Right lobe of liver (tissue), 6 donors: ENCODE results near the gene BTAF1. TPM values are rescaled to one million over a fixed set of nuclear protein-coding genes. Genes with fewer than 3 reads are reported as not detected.

Experiments
- ATAC-seq, 4 donors: fragments of 200-7000 bp; cut with Tn5 transposase; one replicate each; pipeline ENCODE4 v1.9.1; 2020; ENCODE audit warnings: mild to moderate bottlenecking in 4 of 4, moderate library complexity in 4 of 4
- DNase-seq, 3 donors: peaks; one replicate each; pipeline ENCODE4 v3.0.0-alpha.2; 2020
- H3K27ac ChIP-seq, 3 donors: fragments of 200-600 bp; one replicate each; pipeline ENCODE4 v1.8.0; 2022
- H3K27me3 ChIP-seq, 2 donors: fragments of 200-600 bp; one replicate each; pipeline ENCODE4 v1.8.0; 2022
- H3K36me3 ChIP-seq, 4 donors: fragments of 200-600 bp; sonication (generic) in 1 of 4; one replicate each; pipeline versions ENCODE4 v1.5.1 to v1.8.0; 2017 to 2022; ENCODE audit warnings: control low read depth in 1 of 4
- H3K4me1 ChIP-seq, 4 donors: fragments of 200-600 bp; sonication (generic) in 1 of 4; one replicate each; pipeline versions ENCODE4 v1.5.1 to v1.8.0; 2017 to 2022; ENCODE audit warnings: control low read depth in 1 of 4
- H3K4me3 ChIP-seq, 3 donors: fragments of 200-600 bp; one replicate each; pipeline ENCODE4 v1.8.0; 2022
- H3K9me3 ChIP-seq, 4 donors: fragments of 200-600 bp; sonication (generic) in 1 of 4; one replicate each; pipeline versions ENCODE4 v1.5.1 to v1.8.0; 2017 to 2022; ENCODE audit warnings: control low read depth in 1 of 4
- CTCF ChIP-seq, 4 donors: fragments of 200-600 bp in 3 of 4; fragments of 450-650 bp in 1 of 4; IDR thresholded peaks; one replicate each; pipeline versions ENCODE4 v1.5.1 to v1.8.0; 2016 to 2022; ENCODE audit warnings: antibody characterized with exemption in 4 of 4, mild to moderate bottlenecking in 2 of 4
- POLR2A ChIP-seq: fragments of 450-650 bp; IDR thresholded peaks from one replicate; pipeline ENCODE4 v1.6.1; 2017; ENCODE audit warnings: antibody characterized with exemption, mild to moderate bottlenecking
- WGBS: methylation state at CpG from one replicate; pipeline ENCODE4 v1.1.6; 2018; ENCODE audit warnings: low coverage, low lambda C conversion rate; ENCODE audit not compliant: insufficient coverage; ENCODE audit errors: missing lambda C conversion rate; 5-methylcytosine and 5-hydroxymethylcytosine counted together
- intact Hi-C, 2 donors: fragments of 100-400 bp; cut with DNase I; formaldehyde crosslinking; loops; one replicate each; pipeline versions ENCODE4 v1.11.2 to v1.14.1; 2022
- total RNA-seq, 6 experiments: library from RNA; depleted of rRNA in 2 of 6; stranded (reverse); fragments of >200 nt in 2 of 6; fragmentation: NEBNext Ultra II Directional in 3 of 6; extraction: Animal tissue kit (Norgen Biotek cat#: 25700) in 3 of 6; gene quantifications; one replicate each; pipeline versions ENCODE4 v1.1.0 to v1.2.4, GENCODE V29; 2016 to 2023
- donor health status: DM: no; HTN: yes; CAD: no.
- donor health status: DM: no; HTN: no; CAD: no.
- donor health status: DM: no; HTN: no; CAD: no.
- donor health status: DM: no; HTN: yes; CAD: no.
- donor health status: DM: no; HTN: yes; CAD: no.

The BTAF1 gene
- total RNA-seq, 6 experiments from 2014 or later, result 13.4 to 20.3 (median 17.4) TPM

GRCh38 chr10:92054807-92055206 is 131.2 kb downstream of the BTAF1 start:
- Histone ChIP-seq H3K36me3 (peaks cover 0 to 75% (median 11%) of the 10 kb centered on the region in 4 donors), H3K9me3 (no peaks in the 10 kb centered on the region), H3K27ac (no peak overlapping the region), H3K4me3 (no peak overlapping the region), H3K27me3 (no peaks in the 10 kb centered on the region), H3K4me1 (peaks cover 0 to 13% (median 0%) of the 10 kb centered on the region in 4 donors)
- TF ChIP-seq POLR2A, result no peak
- no peak for TF ChIP-seq CTCF (IDR thresholded peaks at IDR 0.05)
- ATAC-seq, result no peak
- intact Hi-C loops, result no loop called here
- no peak for DNase-seq

DNA sequence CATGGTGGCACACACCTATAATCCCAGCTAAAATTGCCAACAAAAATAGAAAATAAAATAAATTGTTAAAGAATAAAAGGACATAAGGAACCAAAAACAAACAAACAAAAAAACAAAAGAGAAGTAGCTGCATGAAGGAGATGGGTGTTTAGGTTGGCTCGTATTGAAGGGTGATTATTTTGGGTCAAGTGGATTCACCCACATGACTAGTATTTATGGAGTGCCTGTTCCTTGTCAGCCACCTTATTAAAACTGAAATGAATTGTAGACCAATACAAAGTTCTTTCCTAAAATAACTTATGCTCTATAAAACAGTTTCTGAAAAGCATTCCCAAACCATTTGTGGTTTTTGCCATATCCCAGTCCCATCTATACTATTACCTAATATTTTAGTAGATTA is 138.7 kb downstream of the BTAF1 start:
- Histone ChIP-seq H3K9me3 (no peaks in the 10 kb centered on the region), H3K27ac (no peak overlapping the region), H3K4me3 (no peak overlapping the region), H3K4me1 (peaks cover 0 to 13% (median 0%) of the 10 kb centered on the region in 4 donors), H3K36me3 (peaks cover 0 to 50% (median 2%) of the 10 kb centered on the region in 4 donors), H3K27me3 (no peaks in the 10 kb centered on the region)
- intact Hi-C loops, result no loop called here
- ATAC-seq (no peak), DNase-seq (no peak)
- 100% methylated on average over 1 of the region's 1 CpG for WGBS
- TF ChIP-seq CTCF (IDR thresholded peaks at IDR 0.05), result no peak
- no peak for TF ChIP-seq POLR2A

- no peak for DNase-seq
- intact Hi-C loops, result no loop called here
- 100% methylated on average over 2 of the region's 2 CpGs for WGBS
- no peak for ATAC-seq
- H3K27ac ChIP-seq, result no peak overlapping the region
- H3K36me3 ChIP-seq, result peaks cover 0 to 55% (median 2%) of the 10 kb centered on the region in 4 donors
- TF ChIP-seq CTCF (IDR thresholded peaks at IDR 0.05), result no peak
- no peak for TF ChIP-seq POLR2A
- peaks cover 0 to 2% (median 0%) of the 10 kb centered on the region in 4 donors for H3K4me1 ChIP-seq
- H3K9me3 ChIP-seq, result no peaks in the 10 kb centered on the region
- no peak overlapping the region for H3K4me3 ChIP-seq
- H3K27me3 ChIP-seq, result no peaks in the 10 kb centered on the region
Observed at GRCh38 chr10:92064506-92064905, 140.9 kb downstream of the BTAF1 start.

DNA sequence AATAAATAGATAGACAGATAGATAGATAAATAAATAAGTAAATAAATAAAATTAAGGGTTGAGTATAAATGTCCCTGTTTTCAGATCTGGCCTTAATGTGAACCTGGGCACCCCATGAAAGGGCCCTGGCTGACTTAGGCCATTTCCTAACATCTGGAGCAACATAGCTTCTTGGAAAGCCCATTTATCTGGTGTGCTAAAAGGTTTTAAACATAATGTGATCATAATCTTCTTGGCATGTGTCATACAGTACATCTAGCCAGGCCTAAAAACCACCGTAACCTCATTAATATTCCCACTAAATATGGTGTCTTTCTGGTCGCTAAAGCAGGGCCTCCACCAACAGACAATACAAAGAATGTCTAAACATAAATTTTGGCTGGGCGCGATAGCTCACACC is 142.8 kb downstream of the BTAF1 start:
- Histone ChIP-seq H3K27me3 (no peaks in the 10 kb centered on the region), H3K4me3 (no peak overlapping the region), H3K36me3 (peaks cover 0 to 59% (median 2%) of the 10 kb centered on the region in 4 donors), H3K4me1 (no peaks in the 10 kb centered on the region), H3K27ac (no peak overlapping the region), H3K9me3 (no peaks in the 10 kb centered on the region)
- no peak for DNase-seq
- intact Hi-C loops, result no loop called here
- 95% methylated on average over 4 of the region's 4 CpGs for WGBS
- TF ChIP-seq POLR2A (no peak), CTCF (IDR thresholded peaks at IDR 0.05) (no peak)
- ATAC-seq, result no peak

DNA sequence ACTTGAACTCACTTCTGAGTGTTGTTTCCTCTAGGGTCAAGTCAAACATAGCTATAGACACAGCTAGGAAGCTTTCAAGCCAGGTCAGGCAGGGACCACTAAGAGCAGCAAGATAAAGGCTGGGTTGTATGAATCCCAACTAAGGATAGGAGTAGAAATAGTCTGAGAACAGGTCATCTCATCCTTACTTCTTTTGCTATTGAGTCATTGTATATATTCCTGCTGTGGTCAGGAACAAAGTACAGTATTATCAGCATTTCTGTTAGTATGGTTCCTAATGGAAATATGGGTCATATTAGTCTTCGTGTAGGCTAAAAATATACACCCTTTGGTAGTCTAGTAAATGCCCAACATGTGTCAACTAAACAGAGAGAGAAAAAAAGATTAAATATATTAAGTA is 145.3 kb downstream of the BTAF1 start:
- 86% methylated on average over 1 of the region's 1 CpG for WGBS
- no peak overlapping the region for H3K4me3 ChIP-seq

More for the DNA sequence above, 145.3 kb downstream of the BTAF1 start:
- Histone ChIP-seq H3K4me1 (no peaks in the 10 kb centered on the region), H3K36me3 (peaks cover 0 to 75% (median 0%) of the 10 kb centered on the region in 4 donors), H3K27me3 (no peaks in the 10 kb centered on the region), H3K27ac (no peak overlapping the region), H3K9me3 (no peaks in the 10 kb centered on the region)
- no peak for TF ChIP-seq POLR2A
- no peak for TF ChIP-seq CTCF (IDR thresholded peaks at IDR 0.05)
- intact Hi-C loops, result no loop called here
- ATAC-seq (no peak), DNase-seq (no peak)
